ENCODE results near the gene GLDC. TPM values are rescaled to one million over a fixed set of nuclear protein-coding genes. Genes with fewer than 3 reads are reported as not detected.

GLDC gene
- total RNA-seq, 1 donor: 0.72 TPM

DNA sequence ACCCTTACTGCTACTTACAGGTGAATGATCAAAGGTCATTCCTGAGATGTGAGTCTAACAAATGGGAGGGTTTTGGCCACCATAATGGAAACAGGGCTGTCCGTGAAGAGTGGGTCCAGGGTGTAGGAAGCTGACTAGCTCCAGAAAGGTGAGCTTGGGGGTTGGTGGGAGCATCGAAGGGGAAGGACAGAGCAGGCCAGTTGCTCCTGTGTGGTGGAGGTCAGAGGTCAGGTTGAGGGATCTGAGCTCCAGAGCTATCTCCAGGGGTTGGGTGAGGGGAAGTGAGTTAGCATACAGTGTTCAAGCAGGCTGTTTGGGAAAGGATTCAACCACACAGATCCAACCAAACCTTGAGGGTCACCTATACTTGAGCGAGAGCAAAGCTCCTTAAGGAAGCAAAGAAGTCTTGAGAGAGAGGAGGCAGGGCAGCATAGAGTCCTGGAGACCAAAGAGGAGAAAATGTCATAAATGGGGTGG lies 18.7 kb upstream of the GLDC start:
- Histone ChIP-seq H3K27ac (ENCODE audit: low read depth, low read length) (no peak overlapping the region), H2AFZ (ENCODE audit: low read length) (no peak overlapping the region), H3K79me2 (ENCODE audit: insufficient read depth, low read length) (no peaks in the 10 kb centered on the region), H3K9me3 (ENCODE audit: low read depth, low read length) (no peaks in the 10 kb centered on the region), H3K27me3 (ENCODE audit: insufficient read depth, low read length) (no peaks in the 10 kb centered on the region), H3K4me2 (ENCODE audit: insufficient read depth, low read length) (no peak overlapping the region), H4K20me1 (ENCODE audit: insufficient read depth, low read length) (no peaks in the 10 kb centered on the region), H3K4me3 (ENCODE audit: insufficient read depth, low read length) (no peak overlapping the region), H3K36me3 (ENCODE audit: insufficient read depth, low read length) (no peaks in the 10 kb centered on the region), H3K4me1 (ENCODE audit: insufficient read depth, low read length) (no peaks in the 10 kb centered on the region)
- TF ChIP-seq CTCF (IDR thresholded peaks at IDR 0.05; ENCODE audit: extremely low read depth, low read depth, low read length): no peak
- no peak for DNase-seq (ENCODE audit: insufficient read length, low spot score, missing footprints)

DNA sequence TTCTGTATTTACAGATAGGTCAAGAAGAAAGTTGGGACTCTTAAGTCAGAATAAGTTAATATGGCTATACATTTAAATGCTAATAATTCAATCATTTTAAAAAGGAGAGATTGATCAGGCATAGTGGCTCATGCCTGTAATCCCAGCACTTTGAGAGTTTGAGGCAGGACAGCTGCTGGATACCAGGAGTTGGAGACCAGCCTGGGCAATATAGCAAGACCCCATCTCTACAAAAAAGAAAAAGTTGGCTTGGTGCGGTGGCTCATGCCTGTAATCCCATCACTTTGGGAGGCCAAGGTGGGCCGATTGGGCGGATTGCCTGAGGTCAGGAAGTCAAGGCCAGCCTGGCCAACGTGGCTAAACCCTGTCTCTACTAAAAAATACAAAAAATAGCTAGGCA lies 15.0 kb upstream of the GLDC start:
- no peak overlapping the region for H3K4me3 ChIP-seq (ENCODE audit: insufficient read depth, low read length)
- H3K4me2 ChIP-seq (ENCODE audit: insufficient read depth, low read length): no peak overlapping the region
- no peaks in the 10 kb centered on the region for H3K36me3 ChIP-seq (ENCODE audit: insufficient read depth, low read length)
- TF ChIP-seq CTCF (IDR thresholded peaks at IDR 0.05; ENCODE audit: extremely low read depth, low read depth, low read length): no peak
- DNase-seq (ENCODE audit: insufficient read length, low spot score, missing footprints): no peak
- no peaks in the 10 kb centered on the region for H3K9me3 ChIP-seq (ENCODE audit: low read depth, low read length)
- no peaks in the 10 kb centered on the region for H3K27me3 ChIP-seq (ENCODE audit: insufficient read depth, low read length)
- H4K20me1 ChIP-seq (ENCODE audit: insufficient read depth, low read length): no peaks in the 10 kb centered on the region
- H2AFZ ChIP-seq (ENCODE audit: low read length): no peak overlapping the region
- H3K27ac ChIP-seq (ENCODE audit: low read depth, low read length): no peak overlapping the region
- no peaks in the 10 kb centered on the region for H3K79me2 ChIP-seq (ENCODE audit: insufficient read depth, low read length)
- no peaks in the 10 kb centered on the region for H3K4me1 ChIP-seq (ENCODE audit: insufficient read depth, low read length)

GRCh38 chr9:6658628-6659353 lies 13.3 kb upstream of the GLDC start:
- no peaks in the 10 kb centered on the region for H3K4me1 ChIP-seq (ENCODE audit: insufficient read depth, low read length)
- H3K27ac ChIP-seq (ENCODE audit: low read depth, low read length): no peak overlapping the region
- H2AFZ ChIP-seq (ENCODE audit: low read length): no peak overlapping the region
- no peaks in the 10 kb centered on the region for H3K79me2 ChIP-seq (ENCODE audit: insufficient read depth, low read length)
- H3K27me3 ChIP-seq (ENCODE audit: insufficient read depth, low read length): no peaks in the 10 kb centered on the region
- no peak overlapping the region for H3K4me2 ChIP-seq (ENCODE audit: insufficient read depth, low read length)
- H3K36me3 ChIP-seq (ENCODE audit: insufficient read depth, low read length): no peaks in the 10 kb centered on the region
- DNase-seq (ENCODE audit: insufficient read length, low spot score, missing footprints): peak; percentile 65
- no peak overlapping the region for H3K4me3 ChIP-seq (ENCODE audit: insufficient read depth, low read length)
- no peaks in the 10 kb centered on the region for H4K20me1 ChIP-seq (ENCODE audit: insufficient read depth, low read length)
- TF ChIP-seq CTCF (IDR thresholded peaks at IDR 0.05; ENCODE audit: extremely low read depth, low read depth, low read length): no peak
- no peaks in the 10 kb centered on the region for H3K9me3 ChIP-seq (ENCODE audit: low read depth, low read length)

GRCh38 chr9:6656614-6657300 lies 11.2 kb upstream of the GLDC start:
- Histone ChIP-seq H2AFZ (ENCODE audit: low read length) (no peak overlapping the region), H3K4me3 (ENCODE audit: insufficient read depth, low read length) (no peak overlapping the region), H3K4me2 (ENCODE audit: insufficient read depth, low read length) (no peak overlapping the region), H3K4me1 (ENCODE audit: insufficient read depth, low read length) (no peaks in the 10 kb centered on the region), H3K27me3 (ENCODE audit: insufficient read depth, low read length) (no peaks in the 10 kb centered on the region), H3K36me3 (ENCODE audit: insufficient read depth, low read length) (no peaks in the 10 kb centered on the region), H3K79me2 (ENCODE audit: insufficient read depth, low read length) (no peaks in the 10 kb centered on the region), H3K27ac (ENCODE audit: low read depth, low read length) (no peak overlapping the region), H3K9me3 (ENCODE audit: low read depth, low read length) (no peaks in the 10 kb centered on the region), H4K20me1 (ENCODE audit: insufficient read depth, low read length) (no peaks in the 10 kb centered on the region)
- DNase-seq (ENCODE audit: insufficient read length, low spot score, missing footprints): no peak
- no peak for TF ChIP-seq CTCF (IDR thresholded peaks at IDR 0.05; ENCODE audit: extremely low read depth, low read depth, low read length)
